Measurements from ENCODE around the gene DUSP6.
"Not testable (repeated sequence)": the region's sequence is repeated elsewhere in the genome, so short reads cannot be mapped to it uniquely, and the experiment has no call there.

The DUSP6 gene

GRCh38 chr12:89353188-89353822 lies 1.0 kb upstream of the DUSP6 start:
- peak in 2 of 4 experiments; percentile 28 to 43 for DNase-seq (ENCODE audit: low read depth in 4 of 4, low spot score in 1 of 4)

GRCh38 chr12:89352242-89352491 lies 134 bp downstream of the DUSP6 start:
- no peak for DNase-seq (ENCODE audit: low read depth in 4 of 4, low spot score in 1 of 4)

- DNase-seq (ENCODE audit: low read depth in 4 of 4, low spot score in 1 of 4): peak in 2 of 4 experiments; percentile 23 to 24
These were observed 636 bp downstream of the DUSP6 start for GRCh38 chr12:89351489-89352241.

- no peak for DNase-seq (ENCODE audit: low read depth in 4 of 4, low spot score in 1 of 4)
These were observed 1.4 kb downstream of the DUSP6 start for GRCh38 chr12:89350630-89351488.

GRCh38 chr12:89350260-89350629 lies 2.1 kb downstream of the DUSP6 start:
- DNase-seq (ENCODE audit: low read depth in 4 of 4, low spot score in 1 of 4): no peak

GRCh38 chr12:89349814-89350213 lies 2.5 kb downstream of the DUSP6 start:
- no peak for DNase-seq (ENCODE audit: low read depth in 4 of 4, low spot score in 1 of 4)

- no peak for DNase-seq (ENCODE audit: low read depth in 4 of 4, low spot score in 1 of 4)
These were observed 3.2 kb downstream of the DUSP6 start for GRCh38 chr12:89348894-89349699.

GRCh38 chr12:89347325-89347829 lies 4.9 kb downstream of the DUSP6 start:
- no peak for DNase-seq (ENCODE audit: low read depth in 4 of 4, low spot score in 1 of 4)

- no peak for DNase-seq (ENCODE audit: low read depth in 4 of 4, low spot score in 1 of 4)
These were observed 5.5 kb downstream of the DUSP6 start for GRCh38 chr12:89346741-89347324.

- DNase-seq (ENCODE audit: low read depth in 4 of 4, low spot score in 1 of 4): no peak
These were observed 6.2 kb downstream of the DUSP6 start for GRCh38 chr12:89345830-89346740.

GRCh38 chr12:89345376-89345775 lies 6.9 kb downstream of the DUSP6 start:
- no peak for DNase-seq (ENCODE audit: low read depth in 4 of 4, low spot score in 1 of 4)

- no peak for DNase-seq (ENCODE audit: low read depth in 4 of 4, low spot score in 1 of 4)
These were observed 7.5 kb downstream of the DUSP6 start for GRCh38 chr12:89344862-89345202.

- DNase-seq (ENCODE audit: low read depth in 4 of 4, low spot score in 1 of 4): no peak
These were observed 8.0 kb downstream of the DUSP6 start for GRCh38 chr12:89344043-89344861.

- DNase-seq (ENCODE audit: low read depth in 4 of 4, low spot score in 1 of 4): no peak
These were observed 9.2 kb downstream of the DUSP6 start for GRCh38 chr12:89343127-89343526.

GRCh38 chr12:89340861-89341260 lies 11.4 kb downstream of the DUSP6 start:
- DNase-seq (ENCODE audit: low read depth in 4 of 4, low spot score in 1 of 4): no peak

GRCh38 chr12:89339526-89339925 lies 12.8 kb downstream of the DUSP6 start:
- no peak for DNase-seq (ENCODE audit: low read depth in 4 of 4, low spot score in 1 of 4)

- DNase-seq (ENCODE audit: low read depth in 4 of 4, low spot score in 1 of 4): not testable (repeated sequence)
These were observed 15.2 kb downstream of the DUSP6 start for GRCh38 chr12:89337136-89337535.

GRCh38 chr12:89335452-89336244 lies 16.7 kb downstream of the DUSP6 start:
- no peak for DNase-seq (ENCODE audit: low read depth in 4 of 4, low spot score in 1 of 4)
